ENCODE measurements around the gene HSPB7. TPM values are rescaled to one million over a fixed set of nuclear protein-coding genes. Genes with fewer than 3 reads are reported as not detected.

HSPB7 gene
- total RNA-seq, 6 experiments from 2014 or later: 0.54 to 2.0 (median 1.2) TPM

DNA sequence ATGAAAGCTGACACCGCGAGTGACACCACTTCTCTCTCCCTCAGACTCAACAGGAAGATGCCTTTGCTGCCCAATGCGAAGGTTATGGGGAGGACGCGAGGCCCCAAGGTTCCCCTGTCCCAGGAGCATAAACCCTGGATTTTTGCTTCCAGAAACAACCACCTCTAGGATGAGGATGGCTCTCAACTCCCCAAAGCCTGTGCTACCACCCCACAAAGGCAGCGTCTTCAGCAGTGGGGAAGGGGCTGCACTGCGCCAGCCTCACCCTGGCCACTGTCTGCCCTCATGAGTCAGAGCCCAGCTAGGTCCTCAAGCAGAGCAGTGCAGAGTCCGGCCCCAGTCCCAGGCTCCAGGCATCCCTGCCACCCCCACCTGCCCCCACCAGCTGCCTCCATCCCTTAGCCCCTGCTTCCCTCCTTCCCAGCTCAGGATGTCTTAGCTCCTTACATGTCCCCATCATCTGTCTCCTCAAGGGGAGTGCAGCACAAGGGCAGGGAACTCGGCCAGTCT is 20.7 kb downstream of the HSPB7 start:
- Histone ChIP-seq H3K4me1 (no peaks in the 10 kb centered on the region), H3K4me3 (no peak overlapping the region), H3K27ac (no peak overlapping the region), H3K9me3 (no peaks in the 10 kb centered on the region), H3K27me3 (no peaks in the 10 kb centered on the region), H3K36me3 (no peaks in the 10 kb centered on the region)
- no peak for TF ChIP-seq POLR2A (IDR thresholded peaks at IDR 0.05)
- TF ChIP-seq, protein P1, sequence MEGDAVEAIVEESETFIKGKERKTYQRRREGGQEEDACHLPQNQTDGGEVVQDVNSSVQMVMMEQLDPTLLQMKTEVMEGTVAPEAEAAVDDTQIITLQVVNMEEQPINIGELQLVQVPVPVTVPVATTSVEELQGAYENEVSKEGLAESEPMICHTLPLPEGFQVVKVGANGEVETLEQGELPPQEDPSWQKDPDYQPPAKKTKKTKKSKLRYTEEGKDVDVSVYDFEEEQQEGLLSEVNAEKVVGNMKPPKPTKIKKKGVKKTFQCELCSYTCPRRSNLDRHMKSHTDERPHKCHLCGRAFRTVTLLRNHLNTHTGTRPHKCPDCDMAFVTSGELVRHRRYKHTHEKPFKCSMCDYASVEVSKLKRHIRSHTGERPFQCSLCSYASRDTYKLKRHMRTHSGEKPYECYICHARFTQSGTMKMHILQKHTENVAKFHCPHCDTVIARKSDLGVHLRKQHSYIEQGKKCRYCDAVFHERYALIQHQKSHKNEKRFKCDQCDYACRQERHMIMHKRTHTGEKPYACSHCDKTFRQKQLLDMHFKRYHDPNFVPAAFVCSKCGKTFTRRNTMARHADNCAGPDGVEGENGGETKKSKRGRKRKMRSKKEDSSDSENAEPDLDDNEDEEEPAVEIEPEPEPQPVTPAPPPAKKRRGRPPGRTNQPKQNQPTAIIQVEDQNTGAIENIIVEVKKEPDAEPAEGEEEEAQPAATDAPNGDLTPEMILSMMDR (IDR thresholded peaks at IDR 0.05): no peak
- intact Hi-C loops (cut with DNase I): no loop called here
- no peak for DNase-seq
- 80% methylated on average over 2 of the region's 9 CpGs for WGBS (ENCODE audit: insufficient coverage, low coverage, low lambda C conversion rate, missing lambda C conversion rate)
- ATAC-seq: no peak

DNA sequence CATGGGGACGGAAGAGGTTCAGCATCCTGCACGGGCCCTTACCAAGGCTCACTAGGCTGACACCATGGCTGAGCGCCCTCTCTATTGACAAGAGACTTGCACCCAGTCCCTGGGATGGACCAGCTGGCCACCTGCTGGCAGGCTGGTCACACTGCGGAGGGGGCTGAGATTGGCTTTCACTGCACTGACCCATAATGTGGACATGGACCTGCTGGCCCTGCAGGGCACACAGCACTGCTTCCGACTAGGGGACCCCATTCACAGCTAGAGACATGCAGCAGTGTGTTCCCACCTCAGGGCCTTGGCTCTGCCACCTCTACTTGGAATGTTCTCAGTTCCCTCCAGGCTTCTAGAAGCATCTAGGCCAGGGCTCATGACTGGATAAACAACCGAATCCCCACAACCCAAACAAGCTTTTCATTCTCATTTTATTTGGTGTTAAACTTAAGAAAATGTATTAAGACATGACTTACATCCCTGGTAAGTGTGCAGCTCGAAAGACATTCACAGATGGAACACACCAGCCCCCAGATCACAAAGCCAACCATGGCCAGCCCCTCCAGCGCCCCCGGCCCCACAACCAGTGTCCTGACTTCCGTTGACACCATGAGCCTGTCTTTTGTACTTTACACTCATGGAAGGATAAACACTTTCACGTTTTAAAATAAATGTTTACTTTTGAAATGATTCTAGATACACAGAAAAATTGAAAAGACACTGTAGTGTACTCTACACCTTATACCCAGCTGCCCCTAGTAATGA is 23.1 kb downstream of the HSPB7 start:
- ATAC-seq: peak; percentile 89 to 97 (median 92)
- TF ChIP-seq, protein P1 (IDR thresholded peaks at IDR 0.05): peak; percentile 75 to 83 (median 78)
- TF ChIP-seq POLR2A (IDR thresholded peaks at IDR 0.05): no peak
- intact Hi-C loops (cut with DNase I): loop anchor here (5.0 kb wide), 2 partner anchors 177 to 187 kb away; partner anchors contain the start of gene UQCRHL (in 1 of the 2)

DNA sequence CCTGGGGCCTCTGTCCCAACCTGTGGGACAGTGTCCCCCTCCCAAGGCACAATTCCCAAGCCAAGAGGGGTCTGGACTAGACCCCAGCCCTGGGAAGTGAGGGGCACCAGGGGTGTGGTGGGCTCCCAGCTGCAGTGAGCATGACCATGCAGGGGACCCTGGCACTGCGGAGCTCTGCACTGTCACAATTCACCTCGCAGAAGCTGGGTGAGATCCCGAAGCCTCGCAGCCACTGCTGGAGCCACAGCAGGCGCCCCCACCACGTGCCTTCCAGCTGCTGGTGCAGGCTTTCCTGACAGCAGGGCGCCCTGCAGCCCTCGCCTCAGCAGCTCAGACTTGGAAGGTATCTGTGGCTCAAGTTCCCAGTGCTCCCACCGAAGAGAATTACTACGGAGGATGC is 23.8 kb downstream of the HSPB7 start:
- no peak for DNase-seq
- Histone ChIP-seq H3K4me1 (no peaks in the 10 kb centered on the region), H3K9me3 (no peaks in the 10 kb centered on the region), H3K36me3 (no peaks in the 10 kb centered on the region), H3K27me3 (no peaks in the 10 kb centered on the region), H3K27ac (no peak overlapping the region), H3K4me3 (no peak overlapping the region)
- intact Hi-C loops (cut with DNase I): loop anchor here (5.0 kb wide), 2 partner anchors 177 to 187 kb away; partner anchors contain the start of gene UQCRHL (in 1 of the 2)
- ATAC-seq: no peak
- WGBS (ENCODE audit: insufficient coverage, low coverage, low lambda C conversion rate, missing lambda C conversion rate): no CpG with 5 or more reads among the region's 10 CpGs
- TF ChIP-seq POLR2A (IDR thresholded peaks at IDR 0.05): no peak
- TF ChIP-seq, protein P1 (IDR thresholded peaks at IDR 0.05): no peak

More for the DNA sequence above, 23.1 kb downstream of the HSPB7 start:
- H3K36me3 ChIP-seq: no peaks in the 10 kb centered on the region
- no peaks in the 10 kb centered on the region for H3K27me3 ChIP-seq
- no peak overlapping the region for H3K27ac ChIP-seq
- H3K4me1 ChIP-seq: no peaks in the 10 kb centered on the region
- no peak overlapping the region for H3K4me3 ChIP-seq
- H3K9me3 ChIP-seq: no peaks in the 10 kb centered on the region
- DNase-seq: peak; percentile 74 to 82 (median 77)
- 63% methylated on average over 6 of the region's 11 CpGs for WGBS (ENCODE audit: insufficient coverage, low coverage, low lambda C conversion rate, missing lambda C conversion rate)

DNA sequence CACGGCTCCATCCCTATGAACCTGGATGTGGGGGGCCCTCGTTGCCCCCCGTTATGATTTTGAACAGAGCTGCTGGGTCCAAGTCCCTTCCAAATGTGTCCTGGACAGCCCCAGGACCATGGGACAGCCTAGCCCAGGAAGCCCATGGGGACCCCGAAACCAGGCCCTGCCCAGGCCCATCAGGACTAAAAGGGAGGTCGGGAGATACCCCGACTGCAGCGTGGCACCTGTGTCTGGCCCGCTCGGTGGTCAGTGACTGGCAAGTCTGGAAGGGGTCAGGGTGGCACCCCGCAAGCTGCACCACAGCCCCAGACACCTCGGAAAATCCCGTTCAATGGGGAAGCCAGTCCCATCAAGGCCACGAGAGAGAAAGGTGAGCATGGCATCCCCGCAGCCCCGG is 24.2 kb downstream of the HSPB7 start:
- no peak for TF ChIP-seq POLR2A (IDR thresholded peaks at IDR 0.05)
- TF ChIP-seq, protein P1 (IDR thresholded peaks at IDR 0.05): no peak
- no peak for ATAC-seq
- WGBS (ENCODE audit: insufficient coverage, low coverage, low lambda C conversion rate, missing lambda C conversion rate): 74% methylated on average over 6 of the region's 15 CpGs
- Histone ChIP-seq H3K27ac (no peak overlapping the region), H3K27me3 (no peaks in the 10 kb centered on the region), H3K9me3 (no peaks in the 10 kb centered on the region), H3K4me1 (no peaks in the 10 kb centered on the region), H3K36me3 (no peaks in the 10 kb centered on the region), H3K4me3 (no peak overlapping the region)
- intact Hi-C loops (cut with DNase I): loop anchor here (5.0 kb wide), 2 partner anchors 176 to 186 kb away; partner anchors contain the start of gene UQCRHL (in 1 of the 2)
- no peak for DNase-seq
